ENCODE data around the gene MRPL50.
A peak's percentile ranks its signal among the peaks of the same experiment; 100 is the strongest.

MRPL50 gene

GRCh38 chr9:101380295-101380694, 18.1 kb downstream of the MRPL50 start:
- Mint-ChIP-seq H3K36me3 (ENCODE audit: low read depth) (peaks cover 14% of the 10 kb centered on the region), H3K27me3 (ENCODE audit: low read depth) (peaks cover 3% of the 10 kb centered on the region), H3K4me1 (peaks cover 9% of the 10 kb centered on the region), H3K27ac (no peak overlapping the region), H3K9me3 (peaks cover 34% of the 10 kb centered on the region), H3K4me3 (no peak overlapping the region)
- TF ChIP-seq, protein P1, sequence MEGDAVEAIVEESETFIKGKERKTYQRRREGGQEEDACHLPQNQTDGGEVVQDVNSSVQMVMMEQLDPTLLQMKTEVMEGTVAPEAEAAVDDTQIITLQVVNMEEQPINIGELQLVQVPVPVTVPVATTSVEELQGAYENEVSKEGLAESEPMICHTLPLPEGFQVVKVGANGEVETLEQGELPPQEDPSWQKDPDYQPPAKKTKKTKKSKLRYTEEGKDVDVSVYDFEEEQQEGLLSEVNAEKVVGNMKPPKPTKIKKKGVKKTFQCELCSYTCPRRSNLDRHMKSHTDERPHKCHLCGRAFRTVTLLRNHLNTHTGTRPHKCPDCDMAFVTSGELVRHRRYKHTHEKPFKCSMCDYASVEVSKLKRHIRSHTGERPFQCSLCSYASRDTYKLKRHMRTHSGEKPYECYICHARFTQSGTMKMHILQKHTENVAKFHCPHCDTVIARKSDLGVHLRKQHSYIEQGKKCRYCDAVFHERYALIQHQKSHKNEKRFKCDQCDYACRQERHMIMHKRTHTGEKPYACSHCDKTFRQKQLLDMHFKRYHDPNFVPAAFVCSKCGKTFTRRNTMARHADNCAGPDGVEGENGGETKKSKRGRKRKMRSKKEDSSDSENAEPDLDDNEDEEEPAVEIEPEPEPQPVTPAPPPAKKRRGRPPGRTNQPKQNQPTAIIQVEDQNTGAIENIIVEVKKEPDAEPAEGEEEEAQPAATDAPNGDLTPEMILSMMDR (IDR thresholded peaks at IDR 0.05; ENCODE audit: unreplicated experiment in 3 of 3): no peak

DNA sequence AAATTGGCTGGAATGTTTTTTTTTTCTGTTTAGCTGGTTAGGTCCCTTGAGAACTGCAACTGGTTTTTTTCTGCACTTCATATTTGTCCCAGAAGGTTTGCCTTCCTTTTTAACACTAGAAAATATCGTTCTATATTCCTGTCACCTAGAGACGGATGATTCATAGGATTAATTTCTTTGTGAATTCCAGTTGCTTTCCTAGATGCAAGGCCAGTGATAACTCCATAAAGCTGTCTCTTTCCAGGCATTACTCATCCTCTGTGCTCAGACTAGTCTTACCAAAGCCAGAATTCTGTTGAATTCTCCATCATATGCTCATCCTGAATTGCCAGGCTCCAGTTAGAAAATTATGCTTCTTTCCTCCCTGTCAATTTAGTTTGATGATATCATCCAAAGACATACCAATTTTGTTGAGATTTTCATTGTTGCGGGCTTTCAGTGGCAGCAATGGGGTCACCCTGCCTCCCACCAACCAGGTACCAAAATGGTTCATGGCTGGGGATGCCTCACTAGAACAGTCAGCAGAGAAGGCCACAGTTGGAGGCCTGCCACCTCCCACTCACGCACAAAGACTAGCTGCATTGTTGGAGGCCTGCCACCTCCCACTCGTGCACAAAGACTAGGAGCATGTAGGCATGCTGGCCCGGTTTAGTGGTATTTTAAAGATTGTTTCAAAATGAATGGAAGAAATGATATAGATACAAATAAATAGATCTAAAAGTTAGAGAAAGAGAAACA, 22.1 kb downstream of the MRPL50 start:
- no peak overlapping the region for H3K4me3 Mint-ChIP-seq
- H3K27me3 Mint-ChIP-seq (ENCODE audit: low read depth): no peaks in the 10 kb centered on the region
- H3K36me3 Mint-ChIP-seq (ENCODE audit: low read depth): no peaks in the 10 kb centered on the region
- H3K9me3 Mint-ChIP-seq: peaks cover 25% of the 10 kb centered on the region
- H3K27ac Mint-ChIP-seq: peak overlapping the region in 2 of 3 experiments; percentile 26 to 59
- peaks cover 20% of the 10 kb centered on the region for H3K4me1 Mint-ChIP-seq
- TF ChIP-seq, protein P1 (IDR thresholded peaks at IDR 0.05; ENCODE audit: unreplicated experiment in 3 of 3): no peak

- Mint-ChIP-seq H3K4me3 (no peak overlapping the region), H3K27ac (peak overlapping the region in 1 of 3 experiments; percentile 26), H3K36me3 (ENCODE audit: low read depth) (no peaks in the 10 kb centered on the region), H3K9me3 (peaks cover 25% of the 10 kb centered on the region), H3K4me1 (peaks cover 20% of the 10 kb centered on the region), H3K27me3 (ENCODE audit: low read depth) (no peaks in the 10 kb centered on the region)
- TF ChIP-seq, protein P1 (IDR thresholded peaks at IDR 0.05; ENCODE audit: unreplicated experiment in 3 of 3): no peak
Observed at GRCh38 chr9:101375546-101375945, 22.9 kb downstream of the MRPL50 start.

DNA sequence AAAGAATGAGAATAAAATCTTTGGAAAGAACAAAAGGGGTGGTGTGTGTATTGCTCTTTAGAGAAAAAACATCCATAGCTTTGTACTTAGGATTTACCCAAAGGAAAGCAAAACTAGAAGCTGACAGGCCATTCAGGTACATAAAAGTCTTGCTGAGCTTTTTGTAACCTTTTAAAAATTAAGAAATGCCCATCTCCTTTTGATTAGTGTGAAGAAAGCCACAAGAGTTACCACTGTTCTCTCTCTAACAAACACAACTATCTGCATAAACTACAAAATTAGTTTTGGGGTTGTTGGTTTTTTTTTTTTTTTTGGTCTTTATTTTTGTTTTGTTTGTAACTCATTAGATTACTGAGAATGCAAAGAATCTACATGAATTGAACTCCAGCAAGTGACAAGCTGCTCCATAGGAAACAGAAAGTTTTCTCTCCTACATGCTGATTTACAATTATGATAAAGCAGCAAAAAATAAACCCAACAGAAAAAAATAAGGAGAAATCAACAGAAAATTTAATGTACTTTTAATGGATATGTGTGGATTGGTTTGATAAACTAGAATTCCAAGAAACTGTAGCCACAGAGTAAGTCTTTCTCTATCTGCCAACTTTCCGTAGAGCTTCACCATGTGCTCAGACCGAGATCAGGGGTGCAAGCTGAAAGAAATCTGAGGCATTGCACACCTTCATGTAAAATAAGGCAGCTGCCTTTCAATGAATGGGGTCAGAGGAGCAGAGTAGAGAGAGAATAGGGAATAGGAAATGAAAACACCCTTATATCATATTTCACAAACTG, 25.9 kb downstream of the MRPL50 start:
- peaks cover 11% of the 10 kb centered on the region for H3K9me3 Mint-ChIP-seq
- no peaks in the 10 kb centered on the region for H3K36me3 Mint-ChIP-seq (ENCODE audit: low read depth)
- TF ChIP-seq, protein P1 (IDR thresholded peaks at IDR 0.05; ENCODE audit: unreplicated experiment in 3 of 3): no peak
- H3K27me3 Mint-ChIP-seq (ENCODE audit: low read depth): no peaks in the 10 kb centered on the region
- no peak overlapping the region for H3K4me3 Mint-ChIP-seq
- H3K27ac Mint-ChIP-seq: peak overlapping the region; percentile 38 to 64 (median 49)
- H3K4me1 Mint-ChIP-seq: peaks cover 20% of the 10 kb centered on the region

- no peaks in the 10 kb centered on the region for H3K36me3 Mint-ChIP-seq (ENCODE audit: low read depth)
- TF ChIP-seq, protein P1 (IDR thresholded peaks at IDR 0.05; ENCODE audit: unreplicated experiment in 3 of 3): no peak
- H3K4me3 Mint-ChIP-seq: no peak overlapping the region
- no peak overlapping the region for H3K27ac Mint-ChIP-seq
- H3K27me3 Mint-ChIP-seq (ENCODE audit: low read depth): no peaks in the 10 kb centered on the region
- H3K9me3 Mint-ChIP-seq: peaks cover 5% of the 10 kb centered on the region
- H3K4me1 Mint-ChIP-seq: peaks cover 20% of the 10 kb centered on the region
Observed at GRCh38 chr9:101371813-101372212, 26.6 kb downstream of the MRPL50 start.
